H1 (cell line): ENCODE results near the gene DRAXIN. TPM values are rescaled to one million over a fixed set of nuclear protein-coding genes. Genes with fewer than 3 reads are reported as not detected.

Experiments used
- CTCF ChIA-PET: fragments of 300-600 bp; sonication (Branson Sonifier 250); formaldehyde crosslinking; loops from one replicate; lab custom pipeline; 2021; ENCODE audit not compliant: partially characterized antibody; lab: Charles Lee
- POLR2A ChIA-PET: fragments of 300-600 bp; sonication (Branson Sonifier 250); formaldehyde crosslinking; loops from one replicate; lab custom pipeline; 2021; ENCODE audit warnings: inconsistent platforms; ENCODE audit not compliant: partially characterized antibody; lab: Charles Lee
- DNase-seq, 2 experiments: peaks; one replicate each; pipeline versions ENCODE4 v3.0.0 to v3.0.0-alpha.2; 2010 to 2022; ENCODE audit warnings: low spot score in 2 of 2, low read depth in 1 of 2, mixed read lengths in 1 of 2
- FAIRE-seq: peaks from 2 replicates; lab custom pipeline; 2011; peaks lifted over from hg19 to GRCh38; lab: Jason Lieb, UNC
- H2AFZ ChIP-seq: 2 replicates; pipeline ENCODE4 v1.8.1; 2012; ENCODE audit warnings: low read length, inconsistent platforms
- H2AK5ac ChIP-seq: 2 replicates; pipeline ENCODE4 v1.6.1; 2013; ENCODE audit warnings: low read depth, low read length
- H2BK120ac ChIP-seq: replicated peaks from 2 replicates; pipeline ENCODE3; 2013; ENCODE audit warnings: low read depth, low read length, inconsistent platforms
- H2BK12ac ChIP-seq: 2 replicates; pipeline ENCODE4 v1.6.1; 2013; ENCODE audit warnings: low read depth, low read length
- H2BK15ac ChIP-seq: 2 replicates; pipeline ENCODE4 v1.6.1; 2013; ENCODE audit warnings: low read length
- H2BK20ac ChIP-seq: 2 replicates; pipeline ENCODE4 v1.6.1; 2013; ENCODE audit warnings: low read length
- H2BK5ac ChIP-seq: 2 replicates; pipeline ENCODE4 v1.6.1; 2013; ENCODE audit warnings: low read depth, low read length
- H3K14ac ChIP-seq: 2 replicates; pipeline ENCODE4 v1.6.1; 2013; ENCODE audit warnings: inconsistent platforms; ENCODE audit not compliant: insufficient read length
- H3K18ac ChIP-seq: 2 replicates; pipeline ENCODE4 v1.6.1; 2013; ENCODE audit warnings: low read length; ENCODE audit errors: extremely low read depth
- H3K23ac ChIP-seq: 2 replicates; pipeline ENCODE4 v1.6.1; 2013; ENCODE audit warnings: inconsistent platforms; ENCODE audit not compliant: insufficient read length
- H3K23me2 ChIP-seq: 2 replicates; pipeline ENCODE4 v1.6.1; 2013; ENCODE audit warnings: low read depth, low read length
- H3K27ac ChIP-seq: 2 replicates; pipeline ENCODE4 v1.6.1; 2011; ENCODE audit warnings: low read depth, low read length, inconsistent platforms
- H3K27me3 ChIP-seq, 4 experiments: replicated peaks in 1 of 4; 1 replicate in 1 of 4; 2 replicates in 3 of 4; pipeline versions ENCODE4 v1.6.1 to v1.8.1; 2011 to 2013; ENCODE audit warnings: low read length in 3 of 4, mild to moderate bottlenecking in 3 of 4, inconsistent platforms in 2 of 4, mixed read lengths in 2 of 4, moderate library complexity in 1 of 4; ENCODE audit not compliant: control insufficient read depth in 3 of 4, insufficient read depth in 3 of 4; ENCODE audit errors: extremely low read depth in 1 of 4
- H3K36me3 ChIP-seq, 4 experiments: 2 replicates each; pipeline versions ENCODE4 v1.6.1 to v1.8.1; 2011 to 2013; ENCODE audit warnings: mild to moderate bottlenecking in 4 of 4, low read length in 3 of 4, moderate library complexity in 2 of 4, control low read depth in 1 of 4, inconsistent platforms in 1 of 4; ENCODE audit not compliant: insufficient read depth in 4 of 4, control insufficient read depth in 2 of 4
- H3K4ac ChIP-seq: replicated peaks from 2 replicates; pipeline ENCODE3; 2013; ENCODE audit warnings: low read length, low read depth, mixed read lengths, inconsistent platforms; ENCODE audit not compliant: insufficient read length
- H3K4me1 ChIP-seq, 4 experiments: replicated peaks in 1 of 4; 1 replicate in 1 of 4; 2 replicates in 3 of 4; pipeline versions ENCODE4 v1.6.1 to v1.8.1; 2011 to 2013; ENCODE audit warnings: low read length in 3 of 4, inconsistent platforms in 2 of 4, mixed read lengths in 1 of 4; ENCODE audit not compliant: insufficient read depth in 4 of 4, control insufficient read depth in 3 of 4
- H3K4me2 ChIP-seq, 2 experiments: 2 replicates each; pipeline versions ENCODE4 v1.6.1 to v1.8.1; 2011 to 2013; ENCODE audit warnings: low read depth in 2 of 2, low read length in 2 of 2, control low read depth in 1 of 2, inconsistent platforms in 1 of 2, mild to moderate bottlenecking in 1 of 2; ENCODE audit not compliant: insufficient read depth in 1 of 2
- H3K4me3 ChIP-seq, 4 experiments: fragments of 200-600, 300-600 bp in 1 of 4; sonication (generic), shearing (Covaris generic), sonication (Bioruptor Twin) in 1 of 4; 2 replicates each; pipeline versions ENCODE4 v1.5.1 to v1.8.1; 2011 to 2016; ENCODE audit warnings: low read length in 4 of 4, low read depth in 3 of 4, control low read depth in 2 of 4, inconsistent platforms in 2 of 4, mild to moderate bottlenecking in 2 of 4, mixed read lengths in 1 of 4, moderate library complexity in 1 of 4; ENCODE audit not compliant: insufficient read depth in 2 of 4; ENCODE audit errors: extremely low read depth in 1 of 4
- H3K56ac ChIP-seq: replicated peaks from 2 replicates; pipeline ENCODE3; 2013; ENCODE audit warnings: low read depth, mild to moderate bottlenecking, mixed read lengths, low read length, inconsistent platforms; ENCODE audit not compliant: insufficient read length
- H3K79me1 ChIP-seq: 2 replicates; pipeline ENCODE4 v1.6.1; 2013; ENCODE audit warnings: low read depth, low read length, control low read depth
- H3K79me2 ChIP-seq, 2 experiments: 2 replicates each; pipeline versions ENCODE4 v1.6.1 to v1.8.1; 2012 to 2013; ENCODE audit warnings: low read length in 2 of 2, mild to moderate bottlenecking in 2 of 2, inconsistent platforms in 1 of 2; ENCODE audit not compliant: insufficient read depth in 2 of 2, control insufficient read depth in 1 of 2
- H3K9ac ChIP-seq, 4 experiments: replicated peaks in 1 of 4; 1 replicate in 1 of 4; 2 replicates in 3 of 4; pipeline versions ENCODE4 v1.6.1 to v1.8.1; 2011 to 2013; ENCODE audit warnings: low read depth in 3 of 4, low read length in 3 of 4, control low read depth in 2 of 4, mild to moderate bottlenecking in 2 of 4, moderate library complexity in 2 of 4, inconsistent platforms in 1 of 4; ENCODE audit errors: extremely low read depth in 1 of 4
- H3K9me3 ChIP-seq, 2 experiments: 2 replicates each; pipeline versions ENCODE4 v1.6.1 to v1.8.1; 2012 to 2013; ENCODE audit warnings: mild to moderate bottlenecking in 2 of 2, moderate library complexity in 2 of 2, control low read depth in 1 of 2, inconsistent platforms in 1 of 2, low read depth in 1 of 2, low read length in 1 of 2, mixed read lengths in 1 of 2; ENCODE audit not compliant: insufficient read depth in 2 of 2
- H4K20me1 ChIP-seq, 2 experiments: replicated peaks in 1 of 2; 2 replicates each; pipeline versions ENCODE3 to v1.8.1; 2011 to 2013; ENCODE audit warnings: inconsistent platforms in 2 of 2, low read length in 2 of 2, mild to moderate bottlenecking in 1 of 2; ENCODE audit not compliant: insufficient read depth in 2 of 2, control insufficient read depth in 1 of 2
- H4K5ac ChIP-seq: 2 replicates; pipeline ENCODE4 v1.6.1; 2013; ENCODE audit warnings: low read length, low read depth, mixed read lengths, inconsistent platforms; ENCODE audit not compliant: insufficient read length
- H4K8ac ChIP-seq: 2 replicates; pipeline ENCODE4 v1.8.0; 2013; ENCODE audit warnings: mild to moderate bottlenecking, moderate library complexity, low read length, inconsistent platforms; ENCODE audit not compliant: insufficient read depth; ENCODE audit errors: extremely low read depth
- H4K91ac ChIP-seq: replicated peaks from 2 replicates; pipeline ENCODE3; 2013; ENCODE audit warnings: low read length, mixed read lengths, inconsistent platforms; ENCODE audit not compliant: insufficient read length
- EP300 ChIP-seq, 2 experiments: IDR thresholded peaks; 1 replicate in 1 of 2; 2 replicates in 1 of 2; pipeline ENCODE4 v1.6.1; 2011 to 2012; ENCODE audit warnings: low read depth in 2 of 2, low read length in 2 of 2, mild to moderate bottlenecking in 2 of 2, borderline replicate concordance in 1 of 2, inconsistent platforms in 1 of 2, moderate library complexity in 1 of 2
- EZH2 ChIP-seq: fragments of 200-600 bp; sonication (generic); IDR thresholded peaks from 2 replicates; pipeline ENCODE4 v1.7.1; 2012; ENCODE audit warnings: low read depth, mild to moderate bottlenecking, moderate library complexity, low read length, inconsistent platforms; ENCODE audit not compliant: severe bottlenecking
- NRF1 ChIP-seq: IDR thresholded peaks from 2 replicates; pipeline ENCODE4 v1.6.1; 2011; ENCODE audit warnings: mild to moderate bottlenecking, low read depth, low read length, improper control_type of control experiment
- TBP ChIP-seq: IDR thresholded peaks from 2 replicates; pipeline ENCODE4 v1.6.1; 2011; ENCODE audit warnings: low read depth, low read length, improper control_type of control experiment
- WGBS, 2 experiments: shearing (Covaris generic) in 1 of 2; methylation state at CpG; one replicate each; pipeline versions ENCODE4 v1.1.6 to v1.1.7; 2013 to 2015; ENCODE audit warnings: low lambda C conversion rate in 2 of 2, mixed read lengths in 2 of 2, inconsistent platforms in 1 of 2, low coverage in 1 of 2, missing lambda C conversion rate in 1 of 2; ENCODE audit not compliant: insufficient replicate concordance in 2 of 2, insufficient coverage in 1 of 2, insufficient read length in 1 of 2; ENCODE audit errors: extremely low coverage in 1 of 2, missing lambda C conversion rate in 1 of 2; 5-methylcytosine and 5-hydroxymethylcytosine counted together
- polyA plus RNA-seq, 7 experiments: library from polyadenylated mRNA; depleted of rRNA in 3 of 7; stranded (reverse) in 5 of 7; unstranded in 2 of 7; fragments of >200 nt in 5 of 7; fragments of 200-250 nt in 2 of 7; gene quantifications; 1 replicate in 5 of 7; 2 replicates in 1 of 7; 4 replicates in 1 of 7; pipeline versions ENCODE4 v1.2.1 to v1.2.3, GENCODE V29; 2011 to 2013; ENCODE audit warnings: missing spikeins in 2 of 7, mixed read lengths in 2 of 7
- total RNA-seq: library from RNA; stranded (reverse); fragmentation: NEBNext Ultra II Directional; extraction: Animal tissue kit (Norgen Biotek cat#: 25700); gene quantifications from 2 replicates; pipeline ENCODE4 v1.2.1, GENCODE V29; 2021

The DRAXIN gene
- total and polyA plus RNA-seq, 2 of the 8 experiments (the other 6 are each of a cell fraction or from before 2014, with no cell fraction given), result 4.6 to 17.6 TPM

- Histone ChIP-seq H2BK5ac (no peak overlapping the region), H3K23me2 (peaks cover 3% of the 10 kb centered on the region; the same call in 1 of the 2 replicates), H3K79me2 (no peaks in the 10 kb centered on the region), H2AFZ (no peak overlapping the region), H4K20me1 (no peaks in the 10 kb centered on the region), H3K4ac (no peak overlapping the region), H3K79me1 (no peaks in the 10 kb centered on the region), H2BK15ac (no peak overlapping the region), H3K27ac (no peak overlapping the region), H2BK20ac (no peak overlapping the region), H2BK12ac (no peak overlapping the region), H3K4me3 (no peak overlapping the region), H3K23ac (no peak overlapping the region), H2BK120ac (no peak overlapping the region), H3K4me1 (peaks cover 0 to 16% (median 10%) of the 10 kb centered on the region in 4 experiments; a peak in 6 of 7 replicates), H3K9ac (no peak overlapping the region), H4K8ac (no peak overlapping the region), H4K91ac (no peak overlapping the region), H3K4me2 (no peak overlapping the region), H3K27me3 (peaks cover 7 to 36% (median 30%) of the 10 kb centered on the region in 4 experiments), H3K36me3 (no peaks in the 10 kb centered on the region), H3K9me3 (peaks cover 0 to 5% of the 10 kb centered on the region in 2 experiments; a peak in 1 of 4 replicates), H3K18ac (no peak overlapping the region), H3K56ac (no peak overlapping the region), H4K5ac (no peak overlapping the region), H2AK5ac (no peak overlapping the region), H3K14ac (no peak overlapping the region)
- POLR2A ChIA-PET, result interaction anchor here (0.6 to 1.1 kb wide), 3 partner anchors 23 to 670 kb away, joined by 3 read pairs; no protein-coding TSS in a partner anchor
- no peak for DNase-seq
- CTCF ChIA-PET, result interaction anchor here (0.7 to 1.2 kb wide), 4 partner anchors 20 to 95 kb away, joined by 3 read pairs; no protein-coding TSS in a partner anchor
- WGBS, 2 experiments, result 89% methylated on average over 4 of the region's 4 CpGs; no CpG with 5 or more reads in 1 of the 2 experiments
- FAIRE-seq, result no peak
- TF ChIP-seq EZH2 (no peak), NRF1 (no peak), TBP (no peak), EP300 (IDR thresholded peaks at IDR 0.05; ENCODE audit: borderline replicate concordance in 1 of 2, low read depth in 2 of 2, low read length in 2 of 2) (no peak)
Observed at GRCh38 chr1:11759791-11760190, 68.3 kb downstream of the DRAXIN start.
